Adrenal gland (tissue), 12 donors: Measurements from ENCODE around the gene ASCC1. TPM values are rescaled to one million over a fixed set of nuclear protein-coding genes. Genes with fewer than 3 reads are reported as not detected.
"Not testable (repeated sequence)": the region's sequence is repeated elsewhere in the genome, so short reads cannot be mapped to it uniquely, and the experiment has no call there.

Experiments
- DNase-seq, 7 donors: peaks; one replicate each; pipeline ENCODE4 v3.0.0-alpha.2; 2019 to 2020
- H3K27ac ChIP-seq, 5 donors: fragments of 200-600 bp; sonication (generic) in 4 of 5; 1 replicate in 3 of 5; 2 replicates in 2 of 5; pipeline versions ENCODE4 v1.5.1 to v1.8.0; 2016 to 2020; ENCODE audit warnings: mild to moderate bottlenecking in 1 of 5
- H3K27me3 ChIP-seq: fragments of 200-600 bp; 2 replicates; pipeline ENCODE4 v1.8.0; 2021
- H3K36me3 ChIP-seq, 2 donors: fragments of 200-600 bp; replicated peaks in 1 of 2; 1 replicate in 1 of 2; 2 replicates in 1 of 2; pipeline versions ENCODE4 v1.5.1 to v1.8.0; 2018 to 2022
- H3K4me1 ChIP-seq, 2 donors: fragments of 200-600 bp; replicated peaks in 1 of 2; 1 replicate in 1 of 2; 2 replicates in 1 of 2; pipeline versions ENCODE4 v1.5.1 to v1.8.0; 2018 to 2021
- H3K4me3 ChIP-seq, 4 donors: fragments of 200-600 bp; sonication (generic) in 3 of 4; one replicate each; pipeline ENCODE4 v1.5.1; 2016 to 2018
- H3K9me3 ChIP-seq, 3 donors: fragments of 200-600 bp; sonication (generic) in 1 of 3; replicated peaks in 1 of 3; 1 replicate in 2 of 3; 2 replicates in 1 of 3; pipeline versions ENCODE4 v1.5.1 to v1.8.0; 2016 to 2021
- POLR2A ChIP-seq, 2 donors: fragments of 450-650 bp; IDR thresholded peaks; one replicate each; pipeline ENCODE4 v1.6.1; 2017; ENCODE audit warnings: antibody characterized with exemption in 2 of 2, mild to moderate bottlenecking in 2 of 2, moderate library complexity in 1 of 2
- WGBS, 4 donors: extraction: QIAGEN DNeasy Blood & Tissue Kit in 2 of 4; methylation state at CpG; one replicate each; pipeline versions ENCODE4 v1.1.5 to v1.1.7; 2013 to 2017; 5-methylcytosine and 5-hydroxymethylcytosine counted together
- intact Hi-C, 2 donors: fragments of 100-400 bp; cut with DNase I; formaldehyde crosslinking; loops; one replicate each; pipeline versions ENCODE4 v1.14.1 to v1.15.0; 2022 to 2023
- polyA plus RNA-seq, 3 donors: library from polyadenylated mRNA; stranded (reverse); fragments of 200-250 nt in 2 of 3; fragments of 350-450 nt in 1 of 3; fragmentation: Illumina TruSeq in 1 of 3; extraction: RNeasy Lipid Tissue Mini Kit (QIAGEN cat#74804) in 1 of 3; gene quantifications; one replicate each; pipeline ENCODE4 v1.2.3, GENCODE V29; 2013 to 2014
- total RNA-seq, 9 donors: library from RNA; depleted of rRNA in 4 of 9; stranded (reverse); fragments of >200 nt in 4 of 9; fragments of 120-200 nt in 1 of 9; fragmentation: NEBNext Ultra II Directional in 1 of 9; extraction: Animal tissue kit (Norgen Biotek cat#: 25700) in 1 of 9; gene quantifications; one replicate each; pipeline versions ENCODE4 v1.1.0 to v1.2.4, GENCODE V29; 2013 to 2023
- TF ChIP-seq, protein P1 (sequence below), 6 experiments: fragments of 450-650 bp in 4 of 6; fragments of 200-600 bp in 2 of 6; sonication (generic) in 1 of 6; IDR thresholded peaks; 1 replicate in 5 of 6; 2 replicates in 1 of 6; pipeline versions ENCODE4 v1.5.1 to v1.8.0; 2016 to 2021; ENCODE audit warnings: antibody characterized with exemption in 6 of 6, mild to moderate bottlenecking in 2 of 6, moderate library complexity in 1 of 6
- donor health status: healthy with polysubstance abuse.
- donor health status: Bipolar disorder and iron deficiency.
- donor health status: DM: yes; HTN: yes; CAD: no.
- donor health status: DM: no; HTN: no; CAD: no.
- donor health status: DM: no; HTN: no; CAD: no.
- donor health status: DM: yes; HTN: yes; CAD: no.

The ASCC1 gene
- total and polyA plus RNA-seq, 12 donors, result 9.7 to 101 (median 36.7) TPM

DNA sequence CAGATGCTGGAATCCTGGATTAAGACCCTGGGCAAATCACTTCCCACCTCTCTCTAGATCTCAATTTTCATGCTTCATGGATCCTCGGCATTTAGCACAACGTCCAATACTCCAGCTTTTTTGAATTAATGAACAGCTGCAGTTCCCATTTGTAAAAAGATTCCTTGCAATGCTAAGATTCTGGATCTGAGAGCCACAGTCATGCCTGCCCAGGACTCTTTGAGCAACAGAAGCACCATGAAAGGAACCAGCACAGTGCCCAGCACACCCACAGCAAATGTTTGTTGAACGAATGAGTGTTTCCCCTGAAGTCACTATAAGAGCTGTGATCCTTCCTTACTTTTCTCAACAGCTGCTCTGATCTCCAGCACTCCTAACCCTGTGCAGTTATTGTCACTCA is 36.9 kb upstream of the ASCC1 start:
- no peaks in the 10 kb centered on the region for H3K36me3 ChIP-seq
- H3K27me3 ChIP-seq, result no peaks in the 10 kb centered on the region
- intact Hi-C loops, result no loop called here
- H3K4me1 ChIP-seq, result peaks cover 72 to 90% of the 10 kb centered on the region in 2 donors
- no peak for TF ChIP-seq POLR2A (IDR thresholded peaks at IDR 0.05)
- TF ChIP-seq, protein P1, sequence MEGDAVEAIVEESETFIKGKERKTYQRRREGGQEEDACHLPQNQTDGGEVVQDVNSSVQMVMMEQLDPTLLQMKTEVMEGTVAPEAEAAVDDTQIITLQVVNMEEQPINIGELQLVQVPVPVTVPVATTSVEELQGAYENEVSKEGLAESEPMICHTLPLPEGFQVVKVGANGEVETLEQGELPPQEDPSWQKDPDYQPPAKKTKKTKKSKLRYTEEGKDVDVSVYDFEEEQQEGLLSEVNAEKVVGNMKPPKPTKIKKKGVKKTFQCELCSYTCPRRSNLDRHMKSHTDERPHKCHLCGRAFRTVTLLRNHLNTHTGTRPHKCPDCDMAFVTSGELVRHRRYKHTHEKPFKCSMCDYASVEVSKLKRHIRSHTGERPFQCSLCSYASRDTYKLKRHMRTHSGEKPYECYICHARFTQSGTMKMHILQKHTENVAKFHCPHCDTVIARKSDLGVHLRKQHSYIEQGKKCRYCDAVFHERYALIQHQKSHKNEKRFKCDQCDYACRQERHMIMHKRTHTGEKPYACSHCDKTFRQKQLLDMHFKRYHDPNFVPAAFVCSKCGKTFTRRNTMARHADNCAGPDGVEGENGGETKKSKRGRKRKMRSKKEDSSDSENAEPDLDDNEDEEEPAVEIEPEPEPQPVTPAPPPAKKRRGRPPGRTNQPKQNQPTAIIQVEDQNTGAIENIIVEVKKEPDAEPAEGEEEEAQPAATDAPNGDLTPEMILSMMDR (IDR thresholded peaks at IDR 0.05), result no peak
- H3K4me3 ChIP-seq, result no peak overlapping the region
- 71 to 86% (median 83%) methylated on average over 3 of the region's 3 CpGs for WGBS, 4 donors
- no peak for DNase-seq
- peak overlapping the region; percentile 1 to 93 (median 22) for H3K27ac ChIP-seq
- no peaks in the 10 kb centered on the region for H3K9me3 ChIP-seq

- Histone ChIP-seq H3K27me3 (no peaks in the 10 kb centered on the region), H3K9me3 (no peaks in the 10 kb centered on the region), H3K4me3 (no peak overlapping the region), H3K36me3 (no peaks in the 10 kb centered on the region), H3K4me1 (peaks cover 73 to 95% of the 10 kb centered on the region in 2 donors), H3K27ac (peak overlapping the region in 2 of 5 donors; percentile 46 to 93)
- DNase-seq, result no peak
- TF ChIP-seq POLR2A (IDR thresholded peaks at IDR 0.05), result no peak
- TF ChIP-seq, protein P1 (IDR thresholded peaks at IDR 0.05), result no peak
- intact Hi-C loops, result no loop called here
- WGBS, 4 donors, result 85 to 90% (median 90%) methylated on average over 6 of the region's 6 CpGs
These were observed 35.6 kb upstream of the ASCC1 start for GRCh38 chr10:72251635-72252034.

GRCh38 chr10:72250666-72251065 is 34.6 kb upstream of the ASCC1 start:
- WGBS, 4 donors, result 75 to 89% (median 85%) methylated on average over 1 of the region's 1 CpG; no CpG with 5 or more reads in 1 of the 4 donors
- Histone ChIP-seq H3K4me3 (no peak overlapping the region), H3K9me3 (no peaks in the 10 kb centered on the region), H3K4me1 (peaks cover 64 to 95% of the 10 kb centered on the region in 2 donors), H3K27me3 (no peaks in the 10 kb centered on the region), H3K27ac (peak overlapping the region in 3 of 5 donors; percentile 56 to 93 (median 80)), H3K36me3 (no peaks in the 10 kb centered on the region)
- intact Hi-C loops, result no loop called here
- DNase-seq, result peak in 3 of 7 donors; percentile 53 to 81 (median 65)
- TF ChIP-seq, protein P1 (IDR thresholded peaks at IDR 0.05), result no peak
- no peak for TF ChIP-seq POLR2A (IDR thresholded peaks at IDR 0.05)

DNA sequence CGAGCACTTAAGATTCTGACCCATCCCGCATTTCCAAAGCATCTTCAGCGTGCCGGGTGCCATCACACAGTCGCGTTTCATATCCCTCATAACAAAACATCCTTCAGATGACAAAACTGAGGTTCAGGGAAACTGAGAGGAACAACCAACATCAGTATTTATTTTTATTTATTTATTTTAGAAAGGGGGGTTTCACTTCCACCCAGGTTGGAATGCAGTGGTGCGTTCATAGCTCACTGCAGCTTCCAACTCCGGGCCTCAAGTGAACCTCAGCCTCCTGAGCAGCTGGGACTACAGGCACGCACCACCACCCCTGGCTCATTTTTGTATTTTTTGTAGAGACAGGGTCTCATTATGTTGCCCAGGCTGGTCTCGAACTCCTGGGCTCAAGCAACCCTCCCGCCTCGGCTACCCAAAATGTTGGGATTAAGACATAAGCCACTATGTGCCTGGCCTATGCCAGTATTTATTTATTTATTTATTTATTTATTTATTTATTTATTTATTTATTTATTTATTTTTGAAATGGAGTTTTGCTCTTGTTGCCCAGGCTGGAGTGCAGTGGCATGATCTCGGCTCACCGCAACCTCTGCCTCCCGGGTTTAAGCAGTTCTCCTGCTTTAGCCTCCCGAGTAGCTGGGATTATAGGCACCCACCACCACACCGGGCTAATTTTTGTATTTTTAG is 33.2 kb upstream of the ASCC1 start:
- Histone ChIP-seq H3K27ac (peak overlapping the region; percentile 82 to 97 (median 93)), H3K4me3 (peak overlapping the region in 1 of 4 donors; percentile 11), H3K4me1 (peaks cover 62 to 95% of the 10 kb centered on the region in 2 donors)
- intact Hi-C loops, H3K27me3 ChIP-seq, H3K36me3 ChIP-seq, DNase-seq, H3K9me3 ChIP-seq: not testable (repeated sequence)
- 77 to 84% (median 80%) methylated on average over 17 of the region's 17 CpGs for WGBS, 4 donors
